ENCODE measurements around the gene RHOT2. TPM values are rescaled to one million over a fixed set of nuclear protein-coding genes. Genes with fewer than 3 reads are reported as not detected.

The RHOT2 gene
- total RNA-seq, 1 experiment from 2014 or later: 143 TPM

- no TSS peak for BruUV-seq (replicated peaks)
- peaks cover 4% of the 10 kb centered on the region; the same call in 1 of the 2 replicates for H3K79me2 ChIP-seq (ENCODE audit: low read depth)
- H3K27me3 ChIP-seq (ENCODE audit: insufficient read depth, low read depth): peaks cover 7% of the 10 kb centered on the region; the same call in 1 of the 2 replicates
- H3K4me2 ChIP-seq: peak overlapping the region; percentile 85
- H3K4me3 ChIP-seq: peak overlapping the region; percentile 81
- H3K27ac ChIP-seq: no peak overlapping the region
- H3F3A ChIP-seq (ENCODE audit: insufficient read depth, low read depth): peaks cover 44% of the 10 kb centered on the region
- H3K9me3 ChIP-seq (ENCODE audit: insufficient read depth, low read depth): no peaks in the 10 kb centered on the region
- CTCF ChIA-PET: interaction anchor here (0.6 kb wide), 2 partner anchors 43 to 581 kb away, joined by 3 read pairs; no protein-coding TSS in a partner anchor
- H3K36me3 ChIP-seq (ENCODE audit: low read depth): no peaks in the 10 kb centered on the region
- peaks cover 55% of the 10 kb centered on the region for H3K4me1 ChIP-seq (replicated peaks; ENCODE audit: insufficient read depth)
- POLR2A ChIA-PET (ENCODE audit: unreplicated experiment): interaction anchor here (0.7 to 1.5 kb wide), 4 partner anchors 10 to 93 kb away, joined by 3 to 26 read pairs (median 14); partner anchors contain the start of genes CCDC78, CHTF18 and RPUSD1
- intact Hi-C loops (cut with micrococcal nuclease; ENCODE audit: unreplicated experiment): no loop called here
- H2AFZ ChIP-seq: 0 out of 2 replicates have a peak overlapping the region, but pooled peaks have one; percentile 33
- peak in 1 of 2 experiments; percentile 45 for DNase-seq
- H3K9me2 ChIP-seq (ENCODE audit: insufficient read depth): no peaks in the 10 kb centered on the region
- peaks cover 12% of the 10 kb centered on the region; the same call in 1 of the 2 replicates for H4K20me1 ChIP-seq (ENCODE audit: insufficient read depth)
- no peak for TF ChIP-seq EZH2 (IDR thresholded peaks at IDR 0.05; ENCODE audit: low read depth)
- no peak; the same call in 1 of the 2 replicates for TF ChIP-seq CTCF (conservative IDR thresholded peaks at IDR 0.05)
Measured at GRCh38 chr16:715477-716199, 47.7 kb downstream of the RHOT2 start.

GRCh38 chr16:716200-716568 lies 48.3 kb downstream of the RHOT2 start:
- peak overlapping the region; percentile 85 for H3K4me2 ChIP-seq
- no peaks in the 10 kb centered on the region for H3K9me2 ChIP-seq (ENCODE audit: insufficient read depth)
- peaks cover 53% of the 10 kb centered on the region for H3K4me1 ChIP-seq (replicated peaks; ENCODE audit: insufficient read depth)
- peak overlapping the region; percentile 81 for H3K4me3 ChIP-seq
- H3K27me3 ChIP-seq (ENCODE audit: insufficient read depth, low read depth): peaks cover 2% of the 10 kb centered on the region; the same call in 1 of the 2 replicates
- ChIA-PET CTCF (interaction anchor here (0.6 kb wide), 2 partner anchors 43 to 581 kb away, joined by 3 read pairs; no protein-coding TSS in a partner anchor), POLR2A (ENCODE audit: unreplicated experiment) (interaction anchor here (1.5 kb wide), 1 partner anchor 12 kb away, joined by 26 read pairs; no protein-coding TSS in a partner anchor)
- peaks cover 46% of the 10 kb centered on the region for H3F3A ChIP-seq (ENCODE audit: insufficient read depth, low read depth)
- BruUV-seq (replicated peaks): no TSS peak
- 0 out of 2 replicates have a peak overlapping the region, but pooled peaks have one; percentile 33 for H2AFZ ChIP-seq
- TF ChIP-seq CTCF (conservative IDR thresholded peaks at IDR 0.05): no peak
- TF ChIP-seq EZH2 (IDR thresholded peaks at IDR 0.05; ENCODE audit: low read depth): no peak
- DNase-seq: peak; percentile 56
- no peak overlapping the region for H3K27ac ChIP-seq
- no peaks in the 10 kb centered on the region for H3K36me3 ChIP-seq (ENCODE audit: low read depth)
- intact Hi-C loops (cut with micrococcal nuclease; ENCODE audit: unreplicated experiment): no loop called here
- H3K79me2 ChIP-seq (ENCODE audit: low read depth): peaks cover 4% of the 10 kb centered on the region; the same call in 1 of the 2 replicates
- peaks cover 12% of the 10 kb centered on the region; the same call in 1 of the 2 replicates for H4K20me1 ChIP-seq (ENCODE audit: insufficient read depth)
- no peaks in the 10 kb centered on the region for H3K9me3 ChIP-seq (ENCODE audit: insufficient read depth, low read depth)

- peaks cover 6% of the 10 kb centered on the region for H3K79me2 ChIP-seq (ENCODE audit: low read depth)
- H3F3A ChIP-seq (ENCODE audit: insufficient read depth, low read depth): peaks cover 51% of the 10 kb centered on the region
- intact Hi-C loops (cut with micrococcal nuclease; ENCODE audit: unreplicated experiment): no loop called here
- H3K36me3 ChIP-seq (ENCODE audit: low read depth): no peaks in the 10 kb centered on the region
- POLR2A ChIA-PET (ENCODE audit: unreplicated experiment): interaction anchor here (1.5 kb wide), 1 partner anchor 11 kb away, joined by 26 read pairs; no protein-coding TSS in a partner anchor
- no peaks in the 10 kb centered on the region for H3K9me3 ChIP-seq (ENCODE audit: insufficient read depth, low read depth)
- no peak overlapping the region for H2AFZ ChIP-seq
- no peak for DNase-seq
- H3K4me3 ChIP-seq: peak overlapping the region; percentile 81; the same call in 1 of the 2 replicates
- CTCF ChIA-PET: no interaction called here
- H3K27ac ChIP-seq: no peak overlapping the region
- TF ChIP-seq CTCF (conservative IDR thresholded peaks at IDR 0.05) (no peak), EZH2 (IDR thresholded peaks at IDR 0.05; ENCODE audit: low read depth) (no peak)
- H3K4me1 ChIP-seq (replicated peaks; ENCODE audit: insufficient read depth): peaks cover 50% of the 10 kb centered on the region
- H3K4me2 ChIP-seq: peak overlapping the region; percentile 85
- H3K27me3 ChIP-seq (ENCODE audit: insufficient read depth, low read depth): no peaks in the 10 kb centered on the region
- BruUV-seq (replicated peaks): no TSS peak
- H4K20me1 ChIP-seq (ENCODE audit: insufficient read depth): peaks cover 12% of the 10 kb centered on the region; the same call in 1 of the 2 replicates
- H3K9me2 ChIP-seq (ENCODE audit: insufficient read depth): no peaks in the 10 kb centered on the region
Measured at GRCh38 chr16:716768-717325, 48.9 kb downstream of the RHOT2 start.

Data from PC-9 (cell line).